Suppressor macrophage (primary cell): ENCODE data around the gene SLC38A8.

Experiments
- DNase-seq, 4 experiments: peaks; one replicate each; pipeline ENCODE4 v3.0.0-alpha.2; 2020 to 2022

Gene SLC38A8

DNA sequence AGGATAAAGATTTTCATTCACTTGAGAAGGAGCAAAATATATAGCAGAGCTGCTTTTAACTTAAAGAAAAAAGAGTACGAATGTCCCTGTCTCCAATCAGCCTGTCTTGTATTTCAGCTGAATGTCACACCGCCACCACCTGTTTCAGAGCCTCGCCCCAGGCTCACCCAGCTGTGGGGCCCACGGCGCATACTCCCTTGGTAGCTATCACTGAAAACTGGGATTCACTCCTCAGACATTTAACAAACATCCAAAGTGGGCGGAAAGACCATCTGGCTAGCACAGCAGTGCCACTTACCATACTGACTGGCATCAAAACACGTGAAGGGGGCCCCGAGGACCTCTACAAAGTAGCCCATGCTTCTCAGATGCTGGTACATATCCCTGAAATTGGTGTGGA is 25.4 kb upstream of the SLC38A8 start:
- DNase-seq: no peak

DNA sequence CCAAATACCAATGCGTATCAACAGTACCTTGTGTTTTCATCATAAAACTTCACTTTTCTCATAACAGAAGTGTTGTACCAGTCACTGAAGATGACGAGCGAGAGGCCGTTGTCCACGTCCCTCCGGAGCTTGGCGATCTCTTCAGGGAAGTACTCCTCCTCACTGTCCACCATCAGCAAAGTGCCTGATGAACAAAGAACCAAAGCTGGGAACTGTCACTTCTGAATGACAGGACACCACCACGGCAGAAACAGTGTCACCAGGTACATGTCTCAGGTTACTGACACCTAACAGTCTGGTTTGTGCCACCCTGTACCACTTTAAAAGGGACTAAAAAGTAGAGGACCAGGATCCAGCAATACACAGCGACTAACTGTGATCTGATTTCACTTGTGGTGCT is 25.0 kb upstream of the SLC38A8 start:
- no peak for DNase-seq

DNA sequence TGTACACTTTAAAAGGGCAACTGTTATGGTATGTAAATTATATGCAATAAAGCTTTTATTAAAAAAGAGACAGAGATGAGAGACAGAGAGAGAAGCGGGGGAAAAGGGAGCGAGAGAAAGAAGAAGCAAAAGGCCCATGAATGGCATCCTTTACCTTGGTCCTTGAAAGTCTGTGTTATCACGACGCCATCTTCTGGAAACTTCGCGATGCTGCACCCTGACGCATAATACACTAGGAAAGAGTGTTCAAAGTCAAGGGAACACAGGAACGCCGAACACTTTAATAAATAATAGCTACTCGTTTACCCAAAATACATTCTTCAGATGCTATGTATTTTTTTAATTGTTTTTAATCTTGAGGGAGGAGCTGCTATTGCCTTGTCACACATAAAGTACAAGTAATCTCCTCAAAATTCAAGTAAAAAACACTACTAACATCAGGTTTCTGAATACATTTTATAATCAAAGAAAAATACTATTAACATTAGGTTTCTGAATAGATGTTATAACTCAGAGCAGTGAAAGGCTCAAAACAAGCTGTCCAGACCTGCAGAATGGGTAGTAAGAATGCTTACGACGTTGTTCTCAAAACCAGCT is 23.0 kb upstream of the SLC38A8 start:
- DNase-seq: peak; percentile 59 to 70 (median 64)

DNA sequence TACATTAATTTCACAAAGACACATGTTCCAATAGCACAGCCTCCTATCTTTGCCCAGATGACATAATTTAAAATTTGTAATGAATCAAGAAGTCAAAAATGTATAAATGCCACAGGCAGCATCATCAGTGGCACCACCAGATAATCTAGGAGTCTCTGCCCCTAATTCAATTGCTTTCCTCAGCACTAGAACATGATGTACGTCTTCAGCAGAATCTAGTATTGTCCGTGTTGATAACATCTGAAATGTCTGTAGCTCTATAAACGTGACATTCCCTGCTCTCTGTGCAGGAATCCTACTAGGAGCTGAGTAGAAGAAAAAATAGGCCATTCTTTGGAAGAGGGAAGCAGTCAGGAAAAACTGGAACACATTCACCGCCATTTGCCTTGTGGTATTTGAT is 21.4 kb upstream of the SLC38A8 start:
- no peak for DNase-seq

- peak; percentile 75 to 90 (median 83) for DNase-seq
These were observed 20.4 kb upstream of the SLC38A8 start for GRCh38 chr16:84062734-84063640.

DNA sequence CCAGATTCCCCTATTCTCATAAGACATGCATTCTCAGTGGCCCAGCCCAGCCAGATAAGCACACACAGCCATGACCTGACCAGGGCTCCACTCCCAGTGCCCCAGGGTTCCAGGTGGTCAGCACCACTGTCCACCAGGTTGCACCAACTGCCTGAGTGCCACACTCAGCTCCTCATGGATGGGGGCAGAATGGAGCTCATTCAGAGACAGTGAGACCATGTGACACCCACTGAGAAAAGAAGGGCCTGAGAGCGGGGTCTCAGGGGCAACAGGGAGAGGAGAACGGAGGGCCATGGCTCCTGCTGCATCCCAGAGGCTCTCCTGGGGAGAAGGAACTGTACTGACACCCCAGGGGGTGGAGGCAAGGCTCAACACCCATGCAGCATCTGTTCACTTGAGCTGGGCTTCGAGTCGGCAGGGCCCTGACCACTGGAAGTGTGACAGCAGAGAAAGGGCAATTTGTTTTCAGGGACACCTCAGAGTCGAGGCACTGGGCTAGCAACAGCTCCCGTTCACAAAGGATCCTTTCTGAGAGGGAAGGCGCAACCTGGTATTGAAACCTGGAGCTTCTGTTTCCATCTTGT is 18.7 kb upstream of the SLC38A8 start:
- no peak for DNase-seq

DNA sequence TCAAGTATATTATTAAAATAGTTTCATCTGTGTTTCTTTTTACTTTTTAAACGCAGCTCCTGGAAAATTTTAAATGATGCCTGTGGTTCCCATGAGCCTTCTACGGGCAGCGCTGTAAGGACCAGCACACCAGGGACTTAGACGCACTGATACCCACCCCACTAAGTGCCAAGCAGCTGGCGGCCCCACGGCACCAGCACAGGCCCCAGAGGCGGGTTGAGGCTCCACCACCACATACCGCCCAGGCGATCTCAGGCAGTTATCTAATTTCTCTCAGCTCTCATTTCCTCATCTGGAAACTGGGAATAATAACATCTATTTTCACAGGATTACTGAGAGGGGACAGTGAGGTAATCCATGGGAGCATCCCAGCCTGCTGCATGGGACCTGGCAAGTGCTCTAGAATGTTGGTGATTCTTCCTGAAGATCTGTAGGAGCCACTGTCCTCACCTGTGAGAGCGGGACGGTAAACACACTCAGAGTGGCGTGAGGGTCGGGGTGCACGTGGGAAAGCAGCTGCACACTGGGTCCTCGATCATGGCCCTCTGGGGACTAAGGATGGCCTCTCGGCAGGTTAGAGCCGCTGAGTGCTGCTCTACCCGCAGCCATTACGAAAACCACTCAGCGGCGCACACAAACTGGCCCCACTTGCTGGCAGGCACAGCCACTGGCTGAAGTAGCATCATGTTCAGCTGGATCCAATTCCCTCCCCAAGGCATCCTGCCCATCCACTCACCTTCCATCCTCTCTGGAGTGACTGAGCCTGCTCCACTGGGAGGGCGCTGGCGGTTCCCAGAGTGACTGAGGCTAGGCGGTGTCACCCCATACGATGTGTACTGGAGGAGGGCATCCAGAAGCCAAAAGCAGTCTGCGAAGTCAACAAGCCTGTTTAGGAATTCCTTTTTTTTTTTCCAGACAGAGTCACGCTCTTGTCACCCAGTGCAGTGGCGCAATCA is 17.6 kb upstream of the SLC38A8 start:
- DNase-seq: no peak

DNA sequence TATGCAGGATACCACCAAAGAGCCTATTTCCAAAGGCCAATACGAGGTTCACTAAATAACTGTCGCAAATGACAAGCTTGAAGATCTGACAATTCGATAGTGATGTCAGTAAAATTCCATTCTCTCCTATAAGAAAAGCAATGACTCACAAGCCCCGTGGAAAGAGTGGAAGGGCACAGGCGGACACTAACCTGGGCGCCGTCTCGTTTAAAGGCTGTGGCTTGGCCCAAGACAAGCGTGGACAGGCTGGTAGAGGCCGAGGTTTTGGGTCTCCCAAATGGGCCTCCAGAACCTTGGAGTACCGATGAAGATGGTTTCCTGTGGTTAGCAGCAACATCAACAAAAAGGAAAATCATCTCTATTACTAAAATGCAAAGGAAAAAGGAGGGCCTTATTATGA is 16.5 kb upstream of the SLC38A8 start:
- DNase-seq: no peak

- no peak for DNase-seq
These were observed 16.1 kb upstream of the SLC38A8 start for GRCh38 chr16:84058664-84059063.

DNA sequence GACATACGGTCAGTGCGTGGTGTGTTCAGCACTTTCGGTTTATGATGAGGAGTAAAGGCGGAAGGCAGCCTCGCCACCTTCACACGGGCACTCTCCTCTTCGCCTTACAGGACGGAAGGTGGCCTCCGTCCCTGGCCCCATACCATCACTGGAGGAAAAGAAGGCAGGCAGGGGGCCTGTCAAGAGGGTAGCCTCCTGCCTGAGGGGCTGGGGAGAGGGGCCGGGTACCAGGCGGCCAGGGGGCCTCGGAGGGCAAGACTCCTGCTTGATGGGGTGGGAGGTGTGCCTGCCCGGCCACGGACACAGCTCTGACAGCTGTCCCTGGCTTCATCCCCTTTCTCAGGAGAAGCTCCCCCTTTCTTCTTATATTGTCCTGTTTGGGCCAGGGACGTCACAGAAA is 15.6 kb upstream of the SLC38A8 start:
- no peak for DNase-seq

- no peak for DNase-seq
These were observed 14.3 kb upstream of the SLC38A8 start for GRCh38 chr16:84056933-84057332.

GRCh38 chr16:84055801-84056634 is 13.4 kb upstream of the SLC38A8 start:
- no peak for DNase-seq

DNA sequence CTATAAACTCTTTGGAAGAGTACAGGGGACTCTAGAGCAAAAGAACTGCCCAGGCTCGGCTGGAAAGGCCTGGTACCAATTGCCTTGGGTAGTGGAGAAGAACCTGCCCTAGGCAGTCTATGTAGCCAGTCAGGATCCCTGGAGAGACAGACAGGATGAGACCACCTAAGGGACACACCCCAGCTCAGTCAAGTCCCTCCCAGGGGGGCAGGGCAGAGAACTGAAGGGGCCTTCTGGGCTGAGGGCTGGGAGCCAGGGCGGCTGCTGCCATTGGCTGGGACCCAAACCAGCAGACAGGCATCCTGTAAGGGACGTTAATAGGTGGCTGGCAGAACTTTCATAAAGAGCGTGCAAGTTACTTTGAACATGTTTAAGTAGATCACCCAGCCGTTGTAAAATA is 12.8 kb upstream of the SLC38A8 start:
- no peak for DNase-seq

- DNase-seq: no peak
These were observed 12.3 kb upstream of the SLC38A8 start for GRCh38 chr16:84054916-84055315.

DNA sequence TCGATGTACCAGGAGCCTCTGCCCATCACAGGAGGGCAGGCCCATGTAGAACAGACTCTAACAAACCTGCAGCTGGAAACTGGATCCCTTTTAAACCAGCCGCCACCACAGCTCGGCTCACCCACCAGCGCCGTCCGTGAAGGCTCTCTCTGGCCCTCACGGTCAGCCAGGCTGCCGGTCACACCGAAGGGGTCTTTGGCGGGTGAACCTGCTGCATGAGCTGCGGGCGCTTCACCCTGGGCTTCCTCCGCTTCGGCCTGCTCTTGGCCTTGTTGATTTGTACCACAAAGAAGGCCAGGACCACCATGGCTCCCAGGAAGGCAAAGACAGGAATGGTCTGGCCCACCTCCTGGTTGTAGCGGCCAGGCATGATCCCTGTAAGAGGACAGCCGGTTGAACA is 11.7 kb upstream of the SLC38A8 start:
- DNase-seq: no peak

DNA sequence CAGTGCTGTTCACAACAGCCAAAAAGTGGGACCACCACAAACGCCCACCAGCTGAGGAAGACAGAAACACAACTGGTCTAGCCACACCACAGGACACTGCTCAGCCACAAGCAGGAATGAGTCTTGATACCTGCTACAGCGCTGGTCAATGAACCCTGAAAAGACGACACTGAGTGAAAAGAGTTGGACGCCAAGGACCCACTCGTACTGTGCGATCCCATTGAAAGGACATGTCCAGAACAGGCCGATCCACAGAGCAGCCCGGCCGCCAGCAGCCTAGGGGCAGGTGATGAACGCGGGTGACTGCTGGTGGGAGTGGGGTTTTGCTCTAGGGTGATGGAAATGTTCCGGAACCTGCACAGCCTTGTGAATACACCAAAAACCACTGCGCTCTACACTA is 10.6 kb upstream of the SLC38A8 start:
- DNase-seq: no peak

DNA sequence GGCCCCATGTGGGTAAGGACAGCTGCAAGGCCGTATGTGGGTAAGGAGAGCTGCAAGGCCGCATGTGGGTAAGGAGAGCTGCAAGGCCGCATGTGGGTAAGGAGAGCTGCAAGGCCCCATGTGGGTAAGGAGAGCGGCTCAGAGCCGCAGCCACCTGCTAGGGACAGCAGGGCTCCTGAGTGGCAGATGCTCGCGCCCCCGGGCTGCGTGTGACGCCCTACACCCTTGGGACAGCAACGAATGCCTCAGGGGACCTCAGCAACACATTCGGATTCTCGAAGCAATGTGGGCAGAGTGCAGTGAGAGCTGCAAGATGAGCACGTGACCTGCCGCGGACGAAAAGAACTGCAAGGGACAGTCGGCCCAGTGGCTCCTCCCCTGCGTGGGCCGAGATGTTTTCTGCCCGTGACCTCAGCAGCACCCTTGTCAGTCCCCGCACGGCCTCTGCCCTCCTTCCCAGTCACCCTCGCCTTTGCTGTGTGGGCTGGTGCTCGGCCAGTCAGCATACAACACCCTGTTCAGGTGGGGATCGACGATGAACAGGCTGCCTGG is 9.6 kb upstream of the SLC38A8 start:
- no peak for DNase-seq

- DNase-seq: no peak
These were observed 7.7 kb upstream of the SLC38A8 start for GRCh38 chr16:84050316-84050715.

DNA sequence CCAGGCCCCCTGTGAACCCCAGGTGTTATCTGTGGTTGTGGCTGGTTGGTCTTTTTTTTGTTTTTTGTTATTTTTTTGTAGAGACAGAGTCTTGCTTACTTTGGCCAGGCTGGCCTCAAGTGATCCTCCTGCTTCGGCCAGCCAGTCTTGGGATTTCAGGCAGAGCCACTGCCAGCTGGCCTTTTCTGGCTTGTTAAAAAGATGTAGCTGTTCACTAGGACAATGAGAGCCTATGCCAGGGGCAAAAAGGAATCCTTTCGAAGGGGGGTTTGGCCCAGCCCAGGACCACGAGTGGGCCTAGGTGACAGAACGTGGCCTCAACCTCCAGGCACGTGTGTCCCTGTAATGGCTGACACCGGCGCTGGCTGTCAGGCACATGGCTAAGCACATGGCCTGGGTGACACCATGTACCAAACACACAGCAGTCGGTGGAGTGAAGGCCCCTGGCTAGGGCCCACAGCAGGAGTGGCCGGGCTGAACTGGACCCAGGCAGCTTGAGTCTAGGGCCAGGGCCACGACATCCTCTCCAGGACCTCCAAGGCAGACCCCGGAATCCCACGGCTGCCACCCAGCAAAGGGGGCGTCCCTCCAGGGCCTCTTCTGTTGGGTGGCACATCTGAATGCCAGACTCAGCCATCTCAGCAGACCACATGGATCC is 6.9 kb upstream of the SLC38A8 start:
- no peak for DNase-seq

GRCh38 chr16:84048871-84049270 is 6.3 kb upstream of the SLC38A8 start:
- no peak for DNase-seq

DNA sequence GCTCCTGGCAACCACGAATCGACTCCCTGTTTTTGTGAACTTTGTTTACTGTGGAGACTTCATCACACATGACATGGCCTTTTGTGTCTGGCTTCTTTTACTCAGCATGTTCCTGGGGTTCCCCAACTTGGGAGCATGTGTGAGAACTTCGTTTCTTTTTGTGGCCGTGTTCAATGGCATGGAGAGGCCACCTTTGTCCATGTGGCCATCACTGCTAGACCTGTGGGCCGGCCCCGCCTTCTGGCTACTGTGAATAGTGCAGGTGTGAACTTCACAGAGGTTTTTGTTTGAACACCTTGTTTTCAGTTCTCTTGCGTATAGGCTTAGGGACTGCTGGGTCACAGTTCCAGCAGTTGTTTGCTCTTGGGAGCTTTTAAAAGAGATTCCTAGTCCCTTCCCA is 5.7 kb upstream of the SLC38A8 start:
- DNase-seq: no peak
